Thyroid gland (tissue), 4 donors: Measurements from ENCODE around the gene ARL15. TPM values are rescaled to one million over a fixed set of nuclear protein-coding genes. Genes with fewer than 3 reads are reported as not detected.

Experiments
- DNase-seq, 2 donors: peaks; one replicate each; pipeline ENCODE4 v3.0.0-alpha.2; 2019
- H3K27ac ChIP-seq, 3 donors: fragments of 200-600 bp; sonication (generic); 1 replicate in 2 of 3; 2 replicates in 1 of 3; pipeline ENCODE4 v1.5.1; 2016 to 2019; ENCODE audit warnings: mild to moderate bottlenecking in 1 of 3, moderate library complexity in 1 of 3
- H3K27me3 ChIP-seq: fragments of 200-600 bp; sonication (generic); one replicate; pipeline ENCODE4 v1.5.1; 2019
- H3K36me3 ChIP-seq, 2 donors: fragments of 200-600 bp; sonication (generic); one replicate each; pipeline ENCODE4 v1.5.1; 2016 to 2019
- H3K4me1 ChIP-seq, 2 donors: fragments of 200-600 bp; sonication (generic); one replicate each; pipeline ENCODE4 v1.5.1; 2017 to 2019
- H3K4me3 ChIP-seq, 3 donors: fragments of 200-600 bp; sonication (generic); replicated peaks in 1 of 3; 1 replicate in 2 of 3; 2 replicates in 1 of 3; pipeline ENCODE4 v1.5.1; 2016; ENCODE audit warnings: mild to moderate bottlenecking in 1 of 3
- H3K9me3 ChIP-seq: fragments of 200-600 bp; sonication (generic); one replicate; pipeline ENCODE4 v1.5.1; 2017
- POLR2A ChIP-seq, 2 donors: fragments of 450-650 bp; IDR thresholded peaks; one replicate each; pipeline ENCODE4 v1.6.1; 2017; ENCODE audit warnings: antibody characterized with exemption in 2 of 2, mild to moderate bottlenecking in 2 of 2, moderate library complexity in 1 of 2
- WGBS, 2 donors: methylation state at CpG; one replicate each; pipeline ENCODE4 v1.1.5; 2017; 5-methylcytosine and 5-hydroxymethylcytosine counted together
- intact Hi-C: fragments of 100-400 bp; cut with DNase I; formaldehyde crosslinking; loops from one replicate; pipeline ENCODE4 v1.15.1; 2023
- total RNA-seq, 4 donors: library from RNA; depleted of rRNA; stranded (reverse); fragments of >200 nt; gene quantifications; one replicate each; pipeline ENCODE4 v1.2.3, GENCODE V29; 2016
- TF ChIP-seq, protein P1 (sequence below), 6 experiments: fragments of 200-600 bp in 3 of 6; fragments of 450-650 bp in 3 of 6; sonication (generic) in 3 of 6; IDR thresholded peaks; one replicate each; pipeline ENCODE4 v1.5.1; 2016 to 2019; ENCODE audit warnings: antibody characterized with exemption in 6 of 6, mild to moderate bottlenecking in 2 of 6, inconsistent platforms in 1 of 6, moderate library complexity in 1 of 6

The ARL15 gene
- total RNA-seq, 4 donors from 2014 or later, result 23.2 to 39.0 (median 29.5) TPM

DNA sequence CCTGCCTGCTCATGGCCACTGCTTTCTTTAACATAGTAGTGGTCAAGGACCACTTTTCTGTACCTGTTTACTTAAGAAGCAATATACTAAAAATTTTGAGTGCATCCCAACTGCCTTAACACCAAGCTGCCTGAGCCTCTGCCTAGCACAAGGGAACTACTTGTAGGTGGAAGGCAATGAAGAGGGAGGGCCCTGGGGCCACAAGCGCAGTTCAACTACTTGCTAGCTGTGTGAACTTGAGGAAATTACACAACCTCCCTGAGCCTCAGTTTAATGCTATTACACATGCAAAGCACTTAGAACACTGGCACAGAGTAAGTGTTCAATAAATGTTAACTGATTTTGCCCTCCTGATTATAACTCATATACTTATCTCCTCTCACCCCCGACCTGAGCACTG, 6.3 kb downstream of the ARL15 start:
- intact Hi-C loops, result no loop called here
- no peaks in the 10 kb centered on the region for H3K36me3 ChIP-seq
- no peak overlapping the region for H3K27ac ChIP-seq
- H3K4me1 ChIP-seq, result peaks cover 0 to 7% of the 10 kb centered on the region in 2 donors
- WGBS, 2 donors, result 55 to 95% methylated on average over 2 of the region's 2 CpGs
- no peak for DNase-seq
- no peaks in the 10 kb centered on the region for H3K9me3 ChIP-seq
- no peaks in the 10 kb centered on the region for H3K27me3 ChIP-seq
- TF ChIP-seq POLR2A (IDR thresholded peaks at IDR 0.05), result no peak
- TF ChIP-seq, protein P1, sequence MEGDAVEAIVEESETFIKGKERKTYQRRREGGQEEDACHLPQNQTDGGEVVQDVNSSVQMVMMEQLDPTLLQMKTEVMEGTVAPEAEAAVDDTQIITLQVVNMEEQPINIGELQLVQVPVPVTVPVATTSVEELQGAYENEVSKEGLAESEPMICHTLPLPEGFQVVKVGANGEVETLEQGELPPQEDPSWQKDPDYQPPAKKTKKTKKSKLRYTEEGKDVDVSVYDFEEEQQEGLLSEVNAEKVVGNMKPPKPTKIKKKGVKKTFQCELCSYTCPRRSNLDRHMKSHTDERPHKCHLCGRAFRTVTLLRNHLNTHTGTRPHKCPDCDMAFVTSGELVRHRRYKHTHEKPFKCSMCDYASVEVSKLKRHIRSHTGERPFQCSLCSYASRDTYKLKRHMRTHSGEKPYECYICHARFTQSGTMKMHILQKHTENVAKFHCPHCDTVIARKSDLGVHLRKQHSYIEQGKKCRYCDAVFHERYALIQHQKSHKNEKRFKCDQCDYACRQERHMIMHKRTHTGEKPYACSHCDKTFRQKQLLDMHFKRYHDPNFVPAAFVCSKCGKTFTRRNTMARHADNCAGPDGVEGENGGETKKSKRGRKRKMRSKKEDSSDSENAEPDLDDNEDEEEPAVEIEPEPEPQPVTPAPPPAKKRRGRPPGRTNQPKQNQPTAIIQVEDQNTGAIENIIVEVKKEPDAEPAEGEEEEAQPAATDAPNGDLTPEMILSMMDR (IDR thresholded peaks at IDR 0.05), result no peak
- no peak overlapping the region for H3K4me3 ChIP-seq

DNA sequence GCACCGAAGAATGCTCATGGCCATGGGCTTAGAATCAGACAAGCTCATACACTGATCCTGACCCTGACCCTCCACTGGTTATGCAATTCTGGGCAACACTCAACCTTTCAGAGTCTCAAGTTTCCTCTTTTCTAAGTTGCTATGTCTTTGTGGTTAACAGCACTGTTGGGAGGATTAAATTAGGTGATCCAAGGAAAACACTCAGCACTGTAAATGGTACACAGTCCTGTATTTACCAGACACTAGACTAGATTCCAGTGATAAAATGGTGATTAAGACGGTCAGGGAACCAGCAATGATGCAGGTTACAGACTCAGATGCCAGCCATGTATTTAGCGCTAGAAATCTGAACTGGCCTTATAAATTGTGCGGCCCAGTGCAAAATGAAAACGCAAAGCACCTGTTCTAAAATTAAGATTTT, 8.1 kb downstream of the ARL15 start:
- TF ChIP-seq, protein P1 (IDR thresholded peaks at IDR 0.05), result no peak
- TF ChIP-seq POLR2A (IDR thresholded peaks at IDR 0.05), result no peak
- Histone ChIP-seq H3K36me3 (no peaks in the 10 kb centered on the region), H3K4me1 (peaks cover 0 to 8% of the 10 kb centered on the region in 2 donors), H3K9me3 (no peaks in the 10 kb centered on the region), H3K4me3 (no peak overlapping the region), H3K27me3 (no peaks in the 10 kb centered on the region), H3K27ac (no peak overlapping the region)
- DNase-seq, result no peak
- intact Hi-C loops, result no loop called here
- 93% methylated on average over 5 of the region's 5 CpGs for WGBS, 2 donors

DNA sequence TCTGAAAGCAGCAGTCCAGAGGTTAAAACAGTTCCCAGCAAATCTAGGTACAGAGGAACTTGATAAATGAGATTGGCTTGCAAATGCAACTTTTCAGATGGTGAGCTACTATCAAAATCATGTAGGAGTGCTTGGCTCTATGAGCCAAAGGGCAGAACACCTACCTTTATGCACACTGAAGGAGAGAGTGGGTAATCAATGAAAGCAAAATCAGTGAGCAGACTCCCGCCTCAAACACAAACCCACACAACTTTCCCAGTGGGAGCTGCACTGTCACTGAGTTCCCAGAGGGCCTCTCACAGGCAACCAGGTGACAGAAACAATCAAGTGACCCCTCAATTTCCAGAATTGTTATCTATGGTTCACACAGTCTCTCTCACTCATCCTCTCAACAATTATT, 8.5 kb downstream of the ARL15 start:
- TF ChIP-seq, protein P1 (IDR thresholded peaks at IDR 0.05), result no peak
- no peak for TF ChIP-seq POLR2A (IDR thresholded peaks at IDR 0.05)
- intact Hi-C loops, result no loop called here
- H3K27me3 ChIP-seq, result no peaks in the 10 kb centered on the region
- H3K36me3 ChIP-seq, result no peaks in the 10 kb centered on the region
- no peak overlapping the region for H3K4me3 ChIP-seq
- peaks cover under 1 to 12% of the 10 kb centered on the region in 2 donors for H3K4me1 ChIP-seq
- no peak for DNase-seq
- H3K9me3 ChIP-seq, result no peaks in the 10 kb centered on the region
- H3K27ac ChIP-seq, result no peak overlapping the region
- 88 to 92% methylated on average over 1 of the region's 1 CpG for WGBS, 2 donors

DNA sequence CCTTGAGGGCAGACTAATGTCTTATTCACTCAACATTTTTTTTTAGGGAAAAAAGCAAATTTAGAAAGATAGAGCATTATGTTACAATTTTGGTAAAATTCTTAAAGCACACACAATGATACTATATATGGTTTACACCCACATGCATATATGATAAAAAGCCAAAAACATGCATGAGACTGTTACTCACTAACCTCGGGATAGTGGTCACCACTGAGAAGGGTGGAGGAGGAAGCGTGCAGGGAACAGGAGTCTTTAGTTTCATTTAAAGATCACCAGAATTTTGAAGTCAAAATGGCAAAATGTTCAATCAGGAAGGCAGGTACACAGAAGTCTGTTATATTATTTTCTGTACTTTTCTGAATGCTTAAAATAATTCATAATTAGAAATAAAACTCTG, 9.2 kb downstream of the ARL15 start:
- intact Hi-C loops, result no loop called here
- Histone ChIP-seq H3K36me3 (no peaks in the 10 kb centered on the region), H3K27ac (no peak overlapping the region), H3K9me3 (no peaks in the 10 kb centered on the region), H3K4me1 (peaks cover 6 to 18% of the 10 kb centered on the region in 2 donors), H3K4me3 (no peak overlapping the region), H3K27me3 (no peaks in the 10 kb centered on the region)
- WGBS, 2 donors, result 38 to 68% methylated on average over 2 of the region's 2 CpGs
- DNase-seq, result no peak
- TF ChIP-seq, protein P1 (IDR thresholded peaks at IDR 0.05), result no peak
- TF ChIP-seq POLR2A (IDR thresholded peaks at IDR 0.05), result no peak

DNA sequence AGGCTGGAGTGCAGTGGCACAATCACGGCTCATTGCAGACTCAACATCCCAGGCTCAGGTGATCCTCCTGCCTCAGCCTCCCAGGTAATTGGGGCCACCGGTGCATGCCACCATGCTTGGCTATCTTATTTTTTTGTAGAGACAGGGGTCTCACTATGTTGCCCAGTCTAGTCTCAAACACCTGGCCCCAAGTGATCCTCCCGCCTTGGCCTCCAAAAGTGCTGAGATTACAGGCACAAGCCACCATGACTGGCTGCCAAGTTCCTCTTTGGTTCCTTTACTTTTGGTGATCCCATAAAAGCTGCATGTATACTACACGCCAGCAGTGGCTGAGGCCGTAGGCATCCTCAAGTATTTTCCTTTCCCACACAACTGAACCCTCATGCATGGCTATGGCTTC, 11.4 kb downstream of the ARL15 start:
- Histone ChIP-seq H3K27ac (no peak overlapping the region), H3K9me3 (no peaks in the 10 kb centered on the region), H3K4me3 (no peak overlapping the region), H3K36me3 (no peaks in the 10 kb centered on the region), H3K4me1 (peaks cover 17 to 24% of the 10 kb centered on the region in 2 donors), H3K27me3 (no peaks in the 10 kb centered on the region)
- WGBS, 2 donors, result 97 to 99% methylated on average over 5 of the region's 5 CpGs
- DNase-seq, result no peak
- intact Hi-C loops, result no loop called here
- no peak for TF ChIP-seq POLR2A (IDR thresholded peaks at IDR 0.05)
- TF ChIP-seq, protein P1 (IDR thresholded peaks at IDR 0.05), result no peak
